ENCODE measurements around the gene UNC13C.

The UNC13C gene

DNA sequence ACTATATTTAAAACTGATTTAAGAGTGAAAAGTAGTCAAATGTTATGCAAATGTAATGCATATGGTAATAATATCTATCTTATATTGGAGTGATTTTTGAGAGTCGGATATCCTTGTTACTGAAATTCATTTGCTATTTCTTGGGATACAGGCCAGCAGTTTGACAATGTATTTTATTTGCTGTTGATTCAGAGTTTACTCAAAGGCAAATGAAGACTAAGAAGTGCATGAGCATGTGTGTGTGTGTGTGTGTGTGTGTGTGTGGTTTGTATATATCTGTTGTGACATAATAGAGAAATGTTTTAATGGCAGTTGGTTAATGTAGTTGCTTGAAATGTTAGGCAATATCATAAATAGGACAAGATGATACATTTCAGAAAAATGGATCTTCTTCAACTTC is 39.0 kb downstream of the UNC13C start:
- in situ Hi-C loops (cut with HindIII; ENCODE audit: low sequenced_read_pairs), result no loop called here

DNA sequence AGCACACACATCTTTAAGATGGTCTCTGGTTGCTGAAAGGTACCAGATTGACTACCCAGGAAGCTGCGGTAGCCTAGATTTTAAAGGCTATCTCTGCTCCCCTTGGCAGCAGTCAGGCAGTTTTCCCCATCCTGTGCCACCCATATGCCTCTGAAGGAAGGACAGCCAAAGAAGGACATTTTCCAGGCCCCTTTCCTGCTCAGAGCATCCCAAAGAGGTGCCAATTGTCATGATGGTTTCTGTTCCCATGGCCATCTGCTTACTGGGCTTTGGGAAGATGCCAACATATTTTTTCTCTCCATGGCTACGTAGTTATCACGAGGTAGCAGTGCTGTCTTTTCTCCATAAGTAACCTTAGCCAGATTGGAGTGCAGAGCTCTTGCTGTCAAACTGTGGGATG is 39.7 kb downstream of the UNC13C start:
- in situ Hi-C loops (cut with HindIII; ENCODE audit: low sequenced_read_pairs), result no loop called here

DNA sequence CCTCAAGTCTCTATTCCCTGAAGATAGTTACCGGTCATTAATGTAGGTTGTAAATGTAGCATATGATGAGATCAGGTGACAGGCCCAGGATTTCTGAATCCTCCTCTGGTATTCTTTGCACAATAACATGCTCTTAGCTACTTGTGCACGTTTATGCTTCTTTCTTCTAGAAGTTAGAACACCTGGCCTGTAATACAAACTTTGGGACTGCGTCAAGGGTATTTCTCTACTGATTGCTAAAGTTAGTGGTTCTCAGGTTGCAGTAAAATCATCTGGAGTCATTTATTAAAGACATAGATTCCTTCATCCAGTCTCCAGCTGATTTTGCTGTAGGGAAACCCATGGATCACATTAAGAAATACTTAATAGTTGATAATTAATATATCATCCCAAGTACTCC is 48.0 kb downstream of the UNC13C start:
- in situ Hi-C loops (cut with HindIII; ENCODE audit: low sequenced_read_pairs), result no loop called here

DNA sequence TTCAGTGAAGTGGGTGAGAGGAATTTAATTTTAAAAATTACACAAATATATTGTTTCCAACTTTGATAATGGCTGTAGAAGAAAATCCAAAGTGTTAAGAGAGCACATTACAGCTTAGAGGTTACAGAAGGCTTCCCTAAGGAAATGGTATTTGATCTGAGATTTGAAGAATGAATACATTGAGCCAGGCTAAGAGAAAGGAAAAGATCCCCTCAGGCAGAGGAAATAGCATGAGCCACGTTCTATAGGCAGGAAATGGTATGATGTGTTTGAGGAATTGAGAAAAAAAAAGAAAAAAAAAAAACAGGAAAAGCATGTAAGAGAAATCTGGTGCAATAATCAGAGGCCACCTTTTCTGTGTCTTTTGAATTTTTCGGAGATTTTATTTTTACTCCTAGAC is 48.6 kb downstream of the UNC13C start:
- in situ Hi-C loops (cut with HindIII; ENCODE audit: low sequenced_read_pairs), result no loop called here

DNA sequence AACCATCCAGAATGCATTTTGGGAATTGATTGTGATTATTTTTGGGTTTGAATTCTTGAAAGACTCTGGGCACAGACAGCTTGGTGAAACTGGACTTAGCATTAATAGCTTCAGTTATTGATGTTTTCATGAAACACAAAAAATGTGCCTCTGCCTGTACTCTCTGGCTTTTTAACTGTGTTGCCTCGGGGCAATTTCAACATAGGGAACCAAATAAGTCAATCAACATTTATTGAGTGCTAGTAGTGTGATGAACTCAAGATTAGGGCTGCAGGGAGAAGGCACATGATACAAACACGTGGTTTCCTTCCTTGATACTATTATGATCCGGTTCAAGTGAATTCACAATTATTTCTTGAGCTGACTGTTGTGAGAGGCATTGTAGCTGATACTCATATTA is 50.8 kb downstream of the UNC13C start:
- in situ Hi-C loops (cut with HindIII; ENCODE audit: low sequenced_read_pairs), result no loop called here

DNA sequence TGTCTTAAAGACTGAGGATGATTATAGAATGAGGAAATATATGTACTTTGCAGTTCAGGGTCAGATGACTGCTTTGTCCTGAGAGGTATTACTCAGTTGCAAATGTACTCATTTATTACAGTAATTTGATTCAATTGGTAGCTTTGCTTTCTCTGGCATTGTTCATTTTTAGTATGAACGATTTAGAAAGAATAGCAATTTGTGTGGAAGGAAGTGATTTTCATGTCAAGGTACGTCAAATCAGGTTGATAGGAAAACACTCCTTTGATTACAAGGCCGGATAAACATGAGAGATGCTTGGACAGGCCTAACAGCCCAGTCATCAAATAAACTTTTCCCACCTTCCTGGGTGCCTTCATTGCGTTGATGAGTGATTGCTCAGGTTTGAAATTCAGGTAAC is 53.8 kb downstream of the UNC13C start:
- in situ Hi-C loops (cut with HindIII; ENCODE audit: low sequenced_read_pairs), result no loop called here

DNA sequence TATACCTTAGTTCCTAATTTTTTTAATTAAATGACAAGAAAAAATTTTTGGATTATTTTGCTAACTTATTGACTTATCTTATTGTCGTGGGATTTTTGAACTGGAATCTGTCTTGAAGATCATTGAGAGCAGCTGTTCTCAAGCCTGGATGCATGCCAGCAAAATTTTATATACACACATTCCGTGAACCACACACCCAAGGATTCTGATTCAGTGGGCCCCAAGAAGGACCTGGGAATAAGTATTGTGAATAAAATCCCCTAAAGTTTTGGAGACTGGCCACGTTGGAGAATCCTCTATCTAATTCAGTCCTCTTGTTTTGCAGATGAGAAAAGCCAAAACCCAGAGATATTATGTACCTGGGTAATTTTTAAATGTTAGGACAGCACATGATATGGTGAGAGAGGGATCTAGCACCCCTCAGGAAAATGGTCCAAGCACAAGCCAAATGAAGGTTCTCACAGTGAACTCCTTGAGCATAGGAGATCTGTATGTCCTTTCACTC is 55.2 kb downstream of the UNC13C start:
- in situ Hi-C loops (cut with HindIII; ENCODE audit: low sequenced_read_pairs), result no loop called here

DNA sequence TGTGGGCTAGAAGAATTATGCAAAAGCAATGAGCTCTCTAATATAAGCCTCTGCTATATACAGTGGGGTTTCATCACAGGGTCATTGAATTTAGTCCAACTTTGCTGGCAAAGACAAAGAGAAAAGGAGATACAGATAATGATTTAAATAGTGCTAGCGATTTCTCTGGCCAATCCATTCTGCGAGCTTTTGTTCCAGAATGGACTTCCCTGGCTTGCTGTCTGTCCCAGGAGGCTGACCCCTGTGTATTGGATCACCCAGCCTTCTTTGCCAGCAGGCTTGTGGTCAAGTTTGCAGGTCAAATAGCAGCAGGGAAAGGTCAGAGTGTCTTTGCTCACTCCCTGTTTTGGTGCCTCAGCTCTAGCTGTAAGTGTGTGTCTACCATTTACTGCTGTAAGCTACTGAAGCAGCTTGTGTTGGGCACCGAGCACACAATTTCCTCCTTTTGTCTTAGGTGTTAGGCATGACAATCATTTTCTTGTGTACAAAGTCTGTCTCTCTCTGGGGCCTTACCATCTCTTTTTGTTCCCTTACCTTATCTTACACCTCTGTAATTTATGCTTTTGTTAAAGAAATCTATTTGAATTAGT is 55.7 kb downstream of the UNC13C start:
- in situ Hi-C loops (cut with HindIII; ENCODE audit: low sequenced_read_pairs), result no loop called here

DNA sequence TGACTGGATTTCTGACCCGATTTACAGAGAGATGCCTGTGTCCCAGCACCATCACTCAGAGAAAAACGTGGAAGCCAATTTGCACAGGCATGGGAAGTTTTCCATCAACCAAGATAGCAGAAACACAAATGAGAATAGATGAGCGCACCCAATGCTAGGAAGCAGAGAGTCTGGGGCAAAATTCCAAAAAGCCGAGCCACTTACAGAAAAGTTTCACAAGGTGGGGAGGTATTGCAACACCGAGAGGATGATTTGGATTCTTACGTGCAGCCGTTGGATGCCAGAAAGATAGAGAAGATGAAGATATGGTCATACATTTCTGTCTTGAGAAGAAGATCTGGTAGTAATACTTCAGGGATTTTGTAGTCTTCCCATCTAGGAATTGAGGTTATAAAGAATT is 57.4 kb downstream of the UNC13C start:
- in situ Hi-C loops (cut with HindIII; ENCODE audit: low sequenced_read_pairs), result no loop called here

DNA sequence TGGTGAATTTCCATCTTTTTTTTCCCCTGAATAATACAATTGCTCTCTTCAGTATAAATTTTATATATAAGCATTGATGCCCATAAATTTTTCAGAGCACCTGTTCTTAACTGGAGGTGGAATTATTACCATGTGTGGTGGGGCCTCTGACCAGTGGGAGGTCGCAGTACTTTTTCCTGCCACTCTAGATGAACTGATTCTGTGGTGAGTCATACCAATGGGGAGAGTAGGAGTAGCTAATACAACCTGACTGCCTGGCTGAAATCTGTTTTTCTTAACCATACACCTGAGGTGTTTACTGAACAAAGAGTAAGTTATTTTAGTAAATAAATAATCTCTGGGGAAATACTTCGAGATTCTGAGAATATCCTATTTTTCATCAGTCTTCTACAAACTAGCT is 67.2 kb downstream of the UNC13C start:
- in situ Hi-C loops (cut with HindIII; ENCODE audit: low sequenced_read_pairs), result no loop called here

DNA sequence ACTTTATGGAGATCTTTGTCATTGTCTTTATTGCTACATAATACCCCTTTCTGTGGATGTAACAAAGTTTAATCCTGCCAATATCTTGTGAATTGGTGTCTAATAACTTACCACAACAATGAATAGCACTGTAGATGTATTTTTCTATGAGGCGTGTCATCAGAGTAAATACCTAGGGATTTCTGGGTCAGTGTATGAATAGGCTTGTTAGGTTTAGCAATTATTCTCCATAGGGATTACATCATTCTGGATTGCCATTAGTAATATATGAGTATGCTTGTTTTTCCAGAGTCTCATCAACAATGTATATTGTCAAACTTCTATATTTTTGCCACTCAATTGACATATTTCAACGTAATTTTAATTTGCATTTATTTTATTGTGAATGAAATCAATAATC is 67.9 kb downstream of the UNC13C start:
- in situ Hi-C loops (cut with HindIII; ENCODE audit: low sequenced_read_pairs), result no loop called here

DNA sequence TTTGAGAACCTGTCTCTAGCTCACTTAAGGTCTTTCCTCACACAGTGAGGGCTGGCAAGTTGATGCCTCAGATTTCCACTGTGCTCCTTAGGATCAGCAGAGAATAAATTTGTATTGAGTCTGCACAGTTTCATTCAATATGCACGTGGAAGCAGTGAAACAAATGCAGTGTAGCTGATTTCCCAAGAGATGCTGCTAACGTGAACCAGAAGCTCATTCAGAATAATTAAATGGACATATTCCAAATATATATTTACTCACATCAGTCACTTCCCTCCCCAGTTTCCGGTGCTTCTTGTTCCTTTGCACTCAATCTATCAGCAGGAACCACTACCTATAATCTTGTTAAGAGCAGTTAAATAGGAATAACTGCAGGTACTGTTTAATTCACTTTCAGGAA is 86.1 kb downstream of the UNC13C start:
- in situ Hi-C loops (cut with HindIII; ENCODE audit: low sequenced_read_pairs), result no loop called here

DNA sequence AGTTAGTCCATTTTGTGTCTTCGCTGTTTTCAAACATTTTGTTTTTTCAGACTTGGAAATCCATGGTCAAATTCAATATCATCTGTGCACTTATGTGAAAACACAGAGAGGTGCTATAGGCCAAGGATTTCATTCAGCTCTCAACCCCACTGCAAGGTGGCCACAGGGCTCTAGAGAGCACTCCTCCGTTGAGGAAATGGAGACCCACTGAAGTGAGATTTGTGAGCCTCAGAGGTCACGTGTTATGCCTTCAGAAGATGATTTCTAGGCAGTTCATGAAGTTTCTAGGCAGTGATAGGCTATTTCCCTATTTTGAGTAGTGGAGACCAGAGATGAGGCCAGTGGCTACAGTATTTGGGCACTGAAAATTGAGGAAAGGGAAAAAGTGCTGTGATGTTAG is 88.2 kb downstream of the UNC13C start:
- in situ Hi-C loops (cut with HindIII; ENCODE audit: low sequenced_read_pairs), result no loop called here

DNA sequence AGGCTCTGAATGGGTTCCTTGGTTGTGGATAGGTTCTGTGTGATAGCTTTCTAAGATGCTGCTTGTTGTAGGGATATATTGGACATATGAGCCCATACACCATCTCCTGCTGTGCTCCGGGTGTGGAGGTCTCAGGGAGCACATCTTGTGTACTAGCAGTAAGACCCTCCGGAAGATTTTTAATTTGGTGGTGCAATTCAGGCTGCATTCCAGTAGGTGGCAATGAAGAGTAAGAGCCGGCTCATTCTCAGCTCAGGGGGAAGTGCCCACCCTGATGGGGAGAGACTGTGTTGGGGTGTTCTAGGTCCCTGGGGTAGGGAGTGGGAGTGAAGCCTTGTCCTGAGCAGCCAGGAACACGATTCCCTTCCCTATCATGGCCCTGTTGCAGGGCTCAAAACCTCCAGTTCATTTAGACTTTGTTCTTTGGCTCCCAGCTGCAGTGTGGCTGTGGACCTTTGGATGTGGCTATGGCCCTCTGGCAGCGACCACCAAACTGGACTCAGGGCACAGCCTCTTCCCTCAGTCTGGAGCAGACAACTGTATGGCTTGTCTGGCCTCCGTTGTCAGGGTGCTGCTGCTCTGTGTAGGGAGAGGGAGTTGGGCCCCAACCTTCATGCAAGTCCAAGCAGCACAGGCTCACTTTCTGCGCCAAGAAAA is 104.7 kb downstream of the UNC13C start:
- in situ Hi-C loops (cut with HindIII; ENCODE audit: low sequenced_read_pairs), result no loop called here

DNA sequence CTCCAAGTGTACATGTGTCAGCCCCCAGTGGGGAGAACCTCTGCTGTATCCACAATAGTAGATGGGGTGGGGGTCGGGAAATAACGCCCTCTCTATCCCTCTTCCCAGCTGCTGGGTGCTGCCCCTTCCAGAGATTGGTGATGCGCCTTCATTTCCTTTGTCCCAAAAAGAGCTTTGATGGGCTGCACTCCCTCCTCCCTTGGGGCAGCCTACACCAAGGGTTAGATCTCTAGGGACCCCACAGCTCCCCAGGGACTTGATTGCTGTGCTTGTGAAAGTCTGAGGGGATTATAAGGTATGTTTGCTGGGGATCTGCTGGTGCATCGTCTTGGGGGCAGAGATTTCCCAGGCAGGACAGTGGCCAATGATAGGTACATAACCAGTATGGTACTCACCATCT is 105.3 kb downstream of the UNC13C start:
- in situ Hi-C loops (cut with HindIII; ENCODE audit: low sequenced_read_pairs), result no loop called here

DNA sequence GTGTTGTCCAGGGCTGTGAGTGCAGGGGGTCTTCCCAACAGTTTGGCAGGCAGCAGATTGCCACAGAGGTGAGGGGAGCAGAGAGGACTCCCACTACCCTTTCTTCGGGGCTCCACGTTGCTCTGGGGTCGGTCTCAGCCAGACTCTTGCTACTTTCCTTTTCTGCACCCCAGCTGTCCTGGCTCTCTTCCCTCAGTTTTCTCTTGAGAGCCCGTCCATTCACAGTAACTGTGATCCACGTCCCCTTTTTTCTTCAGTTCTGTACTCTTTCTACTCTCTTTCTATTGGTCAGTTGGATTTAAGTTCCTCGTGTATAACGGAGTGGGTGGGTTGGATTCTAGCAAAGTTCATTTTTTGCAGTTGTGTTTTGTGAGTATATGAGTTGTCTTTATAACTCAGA is 105.8 kb downstream of the UNC13C start:
- in situ Hi-C loops (cut with HindIII; ENCODE audit: low sequenced_read_pairs), result no loop called here

DNA sequence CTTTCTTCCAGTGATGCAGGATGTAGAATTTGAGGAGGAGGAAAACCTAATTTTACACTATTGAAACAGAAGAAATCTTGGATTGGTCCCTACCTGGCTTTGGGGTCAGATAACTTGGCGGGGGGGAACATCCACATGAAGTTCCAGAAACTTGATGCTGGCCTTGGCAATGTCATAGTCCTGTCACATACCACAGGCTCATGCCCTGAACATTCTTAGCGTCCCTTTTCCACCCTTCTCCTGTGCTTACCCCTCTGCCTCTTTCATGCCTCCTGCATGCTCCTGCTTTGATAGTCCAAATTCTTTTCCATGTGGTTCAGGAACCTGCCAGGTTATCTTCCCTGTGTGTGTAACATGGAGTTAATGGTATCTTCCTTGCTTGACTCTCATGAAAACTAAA is 110.6 kb downstream of the UNC13C start:
- in situ Hi-C loops (cut with HindIII; ENCODE audit: low sequenced_read_pairs), result no loop called here

DNA sequence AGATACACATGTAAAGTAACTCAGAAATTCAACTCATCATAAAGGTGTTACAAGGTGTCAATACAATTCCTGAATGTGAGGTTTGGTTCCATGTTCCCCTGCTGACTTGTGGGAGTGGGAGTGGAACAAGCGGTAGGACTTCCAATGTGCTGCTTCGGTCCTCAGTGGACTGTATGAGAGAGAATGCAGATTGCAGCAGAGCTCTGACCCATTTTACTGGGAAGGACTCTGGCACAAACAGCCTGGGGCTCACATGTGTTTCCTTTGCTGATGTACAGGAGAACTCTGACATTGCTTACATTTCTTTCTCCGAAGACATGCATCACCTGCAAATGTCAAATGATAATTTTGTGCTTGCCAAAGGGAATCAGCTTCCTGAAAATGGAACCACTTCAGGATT is 111.5 kb downstream of the UNC13C start:
- in situ Hi-C loops (cut with HindIII; ENCODE audit: low sequenced_read_pairs), result no loop called here

DNA sequence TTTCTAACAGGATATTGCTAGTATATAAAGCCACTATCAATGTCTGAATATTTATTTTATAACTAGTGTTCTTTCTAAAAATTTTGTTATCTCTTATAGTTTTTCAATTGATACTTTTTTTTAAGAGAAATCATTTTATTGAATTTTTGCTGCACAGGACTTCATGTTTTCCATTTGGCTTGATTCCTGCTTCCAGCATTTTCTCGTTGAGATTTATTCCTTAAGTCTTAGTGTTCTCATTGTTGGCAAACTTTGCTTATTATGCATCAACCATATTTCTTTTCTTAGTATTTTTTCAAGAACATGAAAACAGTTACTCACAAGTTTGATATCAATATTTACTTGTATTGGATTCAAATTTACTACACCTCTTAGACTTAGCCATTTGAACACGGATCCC is 113.4 kb downstream of the UNC13C start:
- in situ Hi-C loops (cut with HindIII; ENCODE audit: low sequenced_read_pairs), result no loop called here

DNA sequence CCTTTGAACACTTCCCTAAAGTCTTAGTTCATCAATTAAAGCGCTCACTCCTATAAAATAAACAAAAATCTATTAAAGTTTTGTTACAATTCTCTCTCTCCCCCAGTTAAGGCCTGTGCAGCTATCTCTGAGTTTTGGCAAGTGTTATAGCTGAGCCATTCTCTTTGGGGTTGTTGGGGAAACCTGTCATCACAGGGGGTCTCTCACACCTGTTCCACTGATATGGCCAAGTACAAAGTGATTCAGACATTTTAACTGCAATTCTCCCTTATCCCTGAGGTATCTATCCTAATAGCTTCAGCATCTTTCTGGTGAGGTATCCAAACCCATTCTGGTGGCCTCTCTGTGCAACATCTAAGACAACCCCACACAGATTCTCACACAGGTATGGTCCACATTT is 116.4 kb downstream of the UNC13C start:
- in situ Hi-C loops (cut with HindIII; ENCODE audit: low sequenced_read_pairs), result no loop called here

DNA sequence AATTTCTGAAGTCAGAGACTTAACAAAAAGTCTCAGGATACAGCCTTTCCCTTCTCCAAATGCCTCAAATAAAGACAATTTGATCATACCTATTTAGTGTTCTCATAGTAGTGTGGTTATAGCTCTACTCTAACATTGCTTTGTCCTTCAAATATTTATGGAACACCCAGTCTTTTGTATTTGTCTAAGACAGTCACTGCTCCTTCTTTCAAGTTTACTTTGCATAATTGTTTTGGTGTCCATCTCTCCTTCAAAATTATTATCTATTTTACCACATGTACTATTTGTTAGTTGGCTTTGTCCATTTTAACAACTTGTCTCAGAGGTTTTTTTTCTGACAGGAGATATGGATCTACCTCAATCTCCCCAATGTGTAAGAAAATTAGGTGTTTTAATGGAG is 118.8 kb downstream of the UNC13C start:
- in situ Hi-C loops (cut with HindIII; ENCODE audit: low sequenced_read_pairs), result no loop called here

DNA sequence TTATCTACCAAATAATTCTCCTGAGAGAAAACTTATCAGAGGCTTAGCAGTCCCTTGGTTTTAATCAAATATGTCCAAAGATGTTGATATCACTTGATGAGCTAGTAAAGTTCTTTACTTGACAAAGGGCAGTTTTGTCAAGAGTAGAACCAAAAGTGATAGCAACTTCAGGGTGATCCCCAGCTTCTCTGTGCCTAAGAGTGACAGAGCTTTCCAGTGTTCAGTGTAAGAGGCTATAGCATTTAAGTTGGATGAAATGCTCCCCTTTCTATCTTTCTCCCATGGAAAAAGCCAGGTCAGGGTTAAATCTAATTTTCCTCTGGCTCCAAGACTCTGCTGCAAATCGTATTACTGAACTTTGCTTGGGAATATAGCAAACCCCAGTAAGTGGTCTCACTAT is 120.8 kb downstream of the UNC13C start:
- in situ Hi-C loops (cut with HindIII; ENCODE audit: low sequenced_read_pairs), result no loop called here

DNA sequence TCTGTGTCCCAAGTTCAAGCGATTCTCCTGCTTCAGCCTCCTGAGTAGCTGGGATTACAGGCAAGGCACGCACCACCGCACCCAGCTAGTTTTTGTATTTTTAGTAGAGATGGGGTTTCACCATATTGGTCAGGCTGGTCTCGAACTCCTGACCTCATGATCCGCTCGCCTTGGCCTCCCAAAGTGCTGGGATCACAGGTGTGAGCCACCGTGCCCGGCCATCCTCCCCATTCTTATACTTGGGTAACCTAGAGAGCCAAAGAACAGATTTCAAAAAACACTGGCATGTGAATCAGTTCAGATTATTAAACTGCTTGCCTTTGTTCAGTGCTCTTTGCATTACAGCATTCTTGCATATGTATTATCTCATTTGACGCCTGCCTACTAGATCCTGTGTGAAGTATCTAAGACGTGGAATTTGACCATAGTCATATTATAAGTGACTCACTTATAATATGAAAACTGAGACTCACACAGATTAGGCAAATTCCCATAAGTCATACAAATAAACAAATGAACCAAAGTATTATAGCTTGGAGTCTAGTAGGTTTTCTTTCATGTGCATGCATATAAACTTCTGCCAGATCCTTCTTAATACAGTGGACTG is 123.5 kb downstream of the UNC13C start:
- in situ Hi-C loops (cut with HindIII; ENCODE audit: low sequenced_read_pairs), result no loop called here
